Measurements from ENCODE around the gene LRP8. TPM values are rescaled to one million over a fixed set of nuclear protein-coding genes. Genes with fewer than 3 reads are reported as not detected.

LRP8 gene
- total RNA-seq, 4 donors from 2014 or later: 0.76 to 4.0 (median 2.0) TPM

GRCh38 chr1:53321366-53321765, 6.5 kb downstream of the LRP8 start:
- H3K4me3 ChIP-seq (ENCODE audit: low read depth, poor library complexity, severe bottlenecking): no peak overlapping the region
- WGBS, 2 donors: 89 to 94% methylated on average over 5 of the region's 5 CpGs
- TF ChIP-seq POLR2A (IDR thresholded peaks at IDR 0.05): no peak
- TF ChIP-seq CTCF (IDR thresholded peaks at IDR 0.05): no peak
- intact Hi-C loops (cut with DNase I; ENCODE audit: low total_unique reads): no loop called here
- no peak for DNase-seq (ENCODE audit: low spot score in 2 of 2)

GRCh38 chr1:53320646-53321045, 7.2 kb downstream of the LRP8 start:
- no peak for DNase-seq (ENCODE audit: low spot score in 2 of 2)
- intact Hi-C loops (cut with DNase I; ENCODE audit: low total_unique reads): no loop called here
- no peak overlapping the region for H3K4me3 ChIP-seq (ENCODE audit: low read depth, poor library complexity, severe bottlenecking)
- 97 to 98% methylated on average over 7 of the region's 7 CpGs for WGBS, 2 donors
- no peak for TF ChIP-seq POLR2A (IDR thresholded peaks at IDR 0.05)
- no peak for TF ChIP-seq CTCF (IDR thresholded peaks at IDR 0.05)

GRCh38 chr1:53319296-53320101, 8.4 kb downstream of the LRP8 start:
- TF ChIP-seq POLR2A (IDR thresholded peaks at IDR 0.05): no peak
- no peak for TF ChIP-seq CTCF (IDR thresholded peaks at IDR 0.05)
- 84% methylated on average over 17 to 20 of the region's 20 CpGs for WGBS, 2 donors
- intact Hi-C loops (cut with DNase I; ENCODE audit: low total_unique reads): no loop called here
- DNase-seq (ENCODE audit: low spot score in 2 of 2): no peak
- H3K4me3 ChIP-seq (ENCODE audit: low read depth, poor library complexity, severe bottlenecking): no peak overlapping the region

- no peak overlapping the region for H3K4me3 ChIP-seq (ENCODE audit: low read depth, poor library complexity, severe bottlenecking)
- DNase-seq (ENCODE audit: low spot score in 2 of 2): no peak
- 93 to 94% methylated on average over 13 of the region's 13 CpGs for WGBS, 2 donors
- TF ChIP-seq POLR2A (IDR thresholded peaks at IDR 0.05) (no peak), CTCF (IDR thresholded peaks at IDR 0.05) (no peak)
- intact Hi-C loops (cut with DNase I; ENCODE audit: low total_unique reads): no loop called here
Measured at GRCh38 chr1:53317646-53318539, 10.0 kb downstream of the LRP8 start.

GRCh38 chr1:53316766-53317581, 10.9 kb downstream of the LRP8 start:
- 77 to 85% methylated on average over 14 to 17 of the region's 17 CpGs for WGBS, 2 donors
- H3K4me3 ChIP-seq (ENCODE audit: low read depth, poor library complexity, severe bottlenecking): no peak overlapping the region
- intact Hi-C loops (cut with DNase I; ENCODE audit: low total_unique reads): no loop called here
- TF ChIP-seq POLR2A (IDR thresholded peaks at IDR 0.05) (no peak), CTCF (IDR thresholded peaks at IDR 0.05) (no peak)
- no peak for DNase-seq (ENCODE audit: low spot score in 2 of 2)
